ENCODE data around the gene AMZ2.
"Not testable (repeated sequence)": the region's sequence is repeated elsewhere in the genome, so short reads cannot be mapped to it uniquely, and the experiment has no call there.

Gene AMZ2

DNA sequence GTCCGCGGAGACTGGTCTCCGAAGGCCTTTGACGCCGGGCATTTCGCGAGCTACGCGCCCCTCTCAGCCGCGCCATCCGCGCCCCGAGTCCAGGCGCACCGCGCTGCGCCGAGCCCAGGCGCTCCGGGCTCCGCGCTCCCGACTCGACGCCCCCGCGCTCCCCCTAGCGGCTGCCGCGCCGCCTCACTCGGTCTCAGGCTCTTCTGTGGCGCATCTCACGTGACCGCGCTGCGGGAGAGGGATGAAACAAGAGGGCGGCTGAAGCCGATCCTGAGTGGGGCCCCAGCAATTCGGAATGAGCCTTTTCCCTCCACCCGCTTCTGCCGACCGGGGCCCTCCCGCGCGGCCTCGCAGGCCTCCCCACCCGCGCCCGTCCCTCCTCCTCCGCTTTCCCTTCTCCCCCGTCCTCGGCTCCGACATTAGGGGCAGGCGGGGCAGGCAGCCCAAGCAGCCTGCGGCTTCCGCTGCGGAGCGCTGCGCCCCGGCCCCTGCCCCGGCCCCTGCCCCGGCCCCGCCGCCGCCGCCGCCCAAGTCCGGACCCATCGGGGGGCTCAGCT lies 42.5 kb upstream of the AMZ2 start:
- TF ChIP-seq CTCF (IDR thresholded peaks at IDR 0.05; ENCODE audit: low read depth, low read length): peak; percentile 76
- H3K4me3 ChIP-seq (ENCODE audit: low read depth, low read length): peak overlapping the region; percentile 59
- in situ Hi-C loops (cut with HindIII; ENCODE audit: low sequenced_read_pairs): no loop called here
- DNase-seq (ENCODE audit: low read depth, low spot score): peak; percentile 86

DNA sequence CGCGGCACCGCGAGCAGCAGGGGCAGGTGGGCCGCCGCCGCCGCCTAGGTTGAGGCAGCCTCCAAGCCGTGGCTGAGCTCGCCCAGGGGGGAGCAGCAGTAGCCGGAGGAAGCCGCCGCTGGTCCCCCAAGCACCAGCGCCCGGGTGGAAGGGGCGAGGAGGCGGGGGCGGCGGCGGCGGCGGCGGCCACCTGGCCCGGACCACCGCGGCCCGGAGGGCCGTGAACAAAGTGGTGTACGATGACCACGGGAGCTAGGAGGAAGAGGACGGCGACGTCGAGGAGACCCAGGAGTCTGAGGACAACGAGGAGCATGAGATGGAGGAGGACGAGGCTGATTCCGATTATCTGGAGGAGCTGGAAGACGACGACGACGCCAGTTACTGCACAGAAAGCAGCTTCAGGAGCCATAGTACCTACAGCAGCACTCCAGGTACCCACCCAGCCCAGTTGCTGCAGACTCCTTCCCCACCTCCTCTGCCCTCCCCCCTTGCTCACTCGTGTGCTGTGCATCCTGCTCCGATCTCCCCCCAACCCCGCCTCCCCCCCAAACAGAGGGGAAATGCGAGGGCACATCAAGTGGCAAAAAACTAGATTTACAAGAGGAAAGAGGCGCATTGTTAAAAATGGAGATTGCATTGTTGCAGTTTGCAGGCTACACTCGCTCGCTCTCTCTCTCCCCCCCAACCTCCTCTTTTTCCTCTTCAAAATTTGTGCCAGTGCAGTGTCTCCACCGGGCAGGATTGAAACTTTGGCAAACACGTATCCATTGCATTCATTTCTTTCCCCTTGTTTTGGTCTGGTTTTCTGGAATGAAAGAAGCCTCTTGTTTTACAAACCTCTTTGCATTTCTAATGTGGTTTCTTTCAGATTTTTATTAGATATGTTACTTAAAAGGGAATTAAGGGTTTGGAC lies 41.8 kb upstream of the AMZ2 start:
- in situ Hi-C loops (cut with HindIII; ENCODE audit: low sequenced_read_pairs): no loop called here
- H3K4me3 ChIP-seq (ENCODE audit: low read depth, low read length): peak overlapping the region; percentile 59
- DNase-seq (ENCODE audit: low read depth, low spot score): peak; percentile 11
- TF ChIP-seq CTCF (IDR thresholded peaks at IDR 0.05; ENCODE audit: low read depth, low read length): no peak

GRCh38 chr17:68207651-68208253 lies 40.1 kb upstream of the AMZ2 start:
- no peak for DNase-seq (ENCODE audit: low read depth, low spot score)
- no peak for TF ChIP-seq CTCF (IDR thresholded peaks at IDR 0.05; ENCODE audit: low read depth, low read length)
- peak overlapping the region; percentile 7 for H3K4me3 ChIP-seq (ENCODE audit: low read depth, low read length)
- in situ Hi-C loops (cut with HindIII; ENCODE audit: low sequenced_read_pairs): no loop called here

- DNase-seq (ENCODE audit: low read depth, low spot score); in situ Hi-C loops (cut with HindIII; ENCODE audit: low sequenced_read_pairs); H3K4me3 ChIP-seq (ENCODE audit: low read depth, low read length): not testable (repeated sequence)
These were observed 39.2 kb upstream of the AMZ2 start for GRCh38 chr17:68208651-68209050.

- DNase-seq (ENCODE audit: low read depth, low spot score); H3K4me3 ChIP-seq (ENCODE audit: low read depth, low read length); in situ Hi-C loops (cut with HindIII; ENCODE audit: low sequenced_read_pairs): not testable (repeated sequence)
These were observed 38.5 kb upstream of the AMZ2 start for GRCh38 chr17:68209191-68209900.

- TF ChIP-seq CTCF (IDR thresholded peaks at IDR 0.05; ENCODE audit: low read depth, low read length): no peak
- DNase-seq (ENCODE audit: low read depth, low spot score): no peak
- no peak overlapping the region for H3K4me3 ChIP-seq (ENCODE audit: low read depth, low read length)
- in situ Hi-C loops (cut with HindIII; ENCODE audit: low sequenced_read_pairs): no loop called here
These were observed 37.1 kb upstream of the AMZ2 start for GRCh38 chr17:68210570-68211315.

DNA sequence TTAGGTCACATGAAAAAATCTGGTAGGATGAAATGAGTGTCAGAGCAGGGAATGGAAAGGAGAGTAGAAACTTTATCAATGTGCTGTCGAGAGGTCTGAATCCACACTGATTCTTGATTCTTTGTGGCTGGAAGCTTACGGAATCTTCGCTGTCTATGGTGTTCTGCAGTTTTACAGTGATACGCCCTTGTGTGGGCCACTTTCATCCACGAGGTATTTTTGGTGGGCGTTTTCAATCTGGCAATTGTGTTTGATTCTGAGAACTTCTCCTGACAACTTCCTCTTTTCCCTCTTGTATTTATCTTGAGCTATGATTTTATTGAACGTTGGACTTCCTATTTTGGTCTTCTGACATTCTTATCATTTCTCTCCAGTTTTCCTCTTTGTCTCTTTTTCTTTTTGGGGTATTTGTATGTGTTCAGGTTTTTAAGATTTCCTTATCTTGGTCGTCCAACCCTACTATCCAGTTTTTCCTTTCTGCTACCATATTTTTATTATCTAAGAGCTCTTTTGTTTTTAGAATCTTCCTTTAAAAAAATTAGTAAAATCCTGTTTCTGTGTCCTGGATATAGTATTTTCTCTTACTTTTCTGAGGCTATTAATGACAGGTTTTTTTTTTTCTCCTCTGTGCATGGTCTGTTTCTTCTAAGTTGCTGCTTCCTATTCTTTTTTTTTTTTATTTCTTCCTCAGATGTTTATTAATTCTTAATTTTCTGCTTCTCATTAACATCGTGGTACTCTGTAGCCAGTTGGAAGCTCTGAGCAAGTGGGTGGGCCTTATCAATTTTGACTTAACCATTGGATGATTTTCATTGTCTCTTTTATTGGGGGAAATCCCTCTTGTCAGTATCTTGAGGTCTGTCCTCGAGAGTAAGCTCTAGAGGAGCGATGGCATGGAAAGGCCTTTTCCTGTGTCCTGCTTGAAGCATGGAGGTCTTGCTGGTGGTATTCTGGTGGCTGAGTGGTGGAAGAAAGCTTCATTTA lies 34.1 kb upstream of the AMZ2 start:
- H3K4me3 ChIP-seq (ENCODE audit: low read depth, low read length); in situ Hi-C loops (cut with HindIII; ENCODE audit: low sequenced_read_pairs); DNase-seq (ENCODE audit: low read depth, low spot score): not testable (repeated sequence)

DNA sequence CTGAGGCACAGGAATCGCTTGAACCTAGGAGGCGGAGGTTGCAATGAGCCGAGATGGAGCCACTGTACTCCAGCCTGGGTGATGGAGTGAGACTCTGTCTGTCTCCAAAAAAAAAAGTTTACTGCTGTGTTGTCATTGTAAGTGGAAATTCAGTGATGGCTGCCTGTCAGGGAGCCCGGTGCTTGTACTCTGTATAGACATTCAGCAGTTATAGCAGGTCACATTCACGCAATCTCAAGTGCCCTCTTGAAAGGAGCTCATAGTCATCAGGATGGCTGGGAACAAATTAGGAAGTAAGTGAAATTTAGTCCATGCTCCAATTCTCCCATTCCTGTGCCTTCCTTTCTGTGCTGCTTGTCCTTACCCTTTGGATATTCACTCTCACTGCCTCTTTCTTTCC lies 32.4 kb upstream of the AMZ2 start:
- DNase-seq (ENCODE audit: low read depth, low spot score); H3K4me3 ChIP-seq (ENCODE audit: low read depth, low read length); in situ Hi-C loops (cut with HindIII; ENCODE audit: low sequenced_read_pairs): not testable (repeated sequence)

GRCh38 chr17:68219429-68219828 lies 28.4 kb upstream of the AMZ2 start:
- H3K4me3 ChIP-seq (ENCODE audit: low read depth, low read length); in situ Hi-C loops (cut with HindIII; ENCODE audit: low sequenced_read_pairs); DNase-seq (ENCODE audit: low read depth, low spot score): not testable (repeated sequence)

DNA sequence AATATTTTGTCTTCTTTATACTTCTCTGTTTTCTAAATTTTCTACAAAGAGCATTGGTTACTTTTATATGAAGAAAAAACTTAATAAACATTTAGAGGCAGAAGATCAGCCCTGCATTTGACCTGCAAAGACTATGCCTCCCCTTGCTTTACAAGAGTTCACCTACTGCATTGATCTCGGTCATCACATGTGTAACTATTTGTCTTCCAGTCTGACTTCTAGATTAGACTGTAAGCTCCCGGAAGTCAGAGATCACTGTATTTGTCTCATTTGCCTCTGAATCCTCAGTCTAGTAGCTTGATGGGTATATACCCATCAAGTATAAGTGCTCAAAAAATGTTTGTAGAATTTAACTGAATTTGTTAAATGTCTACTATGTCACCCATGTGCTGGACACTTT lies 27.7 kb upstream of the AMZ2 start:
- H3K4me3 ChIP-seq (ENCODE audit: low read depth, low read length); DNase-seq (ENCODE audit: low read depth, low spot score); in situ Hi-C loops (cut with HindIII; ENCODE audit: low sequenced_read_pairs): not testable (repeated sequence)

Measured in astrocyte of the spinal cord (primary cell).